Left lung (tissue), 10 donors: Measurements from ENCODE around the gene CMIP. TPM values are rescaled to one million over a fixed set of nuclear protein-coding genes. Genes with fewer than 3 reads are reported as not detected.

ENCODE experiments used
- ATAC-seq: fragments of 200-7000 bp; cut with Tn5 transposase; one replicate; pipeline ENCODE4 v1.9.1; 2020; ENCODE audit warnings: moderate library complexity
- DNase-seq, 4 donors: peaks; one replicate each; pipeline ENCODE4 v3.0.0-alpha.2; 2013 to 2020
- H3K27ac ChIP-seq, 2 donors: fragments of 200-600 bp; sonication (generic) in 1 of 2; one replicate each; pipeline versions ENCODE4 v1.5.0 to v1.8.0; 2020 to 2021
- H3K27me3 ChIP-seq, 2 donors: fragments of 200-600 bp; sonication (generic) in 1 of 2; one replicate each; pipeline versions ENCODE4 v1.5.0 to v1.8.0; 2020 to 2021
- H3K36me3 ChIP-seq, 2 donors: fragments of 200-600 bp; sonication (generic) in 1 of 2; one replicate each; pipeline versions ENCODE4 v1.5.0 to v1.8.0; 2020 to 2021
- H3K4me1 ChIP-seq, 2 donors: fragments of 200-600 bp; one replicate each; pipeline ENCODE4 v1.8.0; 2021
- H3K4me3 ChIP-seq, 2 donors: fragments of 200-600 bp; sonication (generic) in 1 of 2; one replicate each; pipeline versions ENCODE4 v1.5.0 to v1.8.0; 2020 to 2021; ENCODE audit warnings: mild to moderate bottlenecking in 1 of 2
- H3K9me3 ChIP-seq, 2 donors: fragments of 200-600 bp; sonication (generic) in 1 of 2; one replicate each; pipeline versions ENCODE4 v1.5.0 to v1.8.0; 2020 to 2021
- intact Hi-C, 2 donors: fragments of 100-400 bp; cut with DNase I; formaldehyde crosslinking; loops; one replicate each; pipeline versions ENCODE4 v1.11.2 to v1.14.2; 2022
- polyA plus RNA-seq, 6 donors: library from polyadenylated mRNA; unstranded; fragments of 120-200 nt; gene quantifications; one replicate each; pipeline ENCODE4 v1.2.1, GENCODE V29; 2013; ENCODE audit not compliant: insufficient read length in 6 of 6
- total RNA-seq, 2 donors: library from RNA; stranded (reverse); fragmentation: NEBNext Ultra II Directional; extraction: Animal tissue kit (Norgen Biotek cat#: 25700); gene quantifications; one replicate each; pipeline ENCODE4 v1.2.1, GENCODE V29; 2021
- TF ChIP-seq, protein P1 (sequence below), 2 donors: fragments of 200-600 bp; sonication (generic) in 1 of 2; IDR thresholded peaks; one replicate each; pipeline versions ENCODE4 v1.5.0 to v1.8.0; 2021; ENCODE audit warnings: antibody characterized with exemption in 2 of 2
- donor health status: DM: no; HTN: yes; CAD: no.
- donor health status: DM: no; HTN: no; CAD: no.

Gene CMIP
- total and polyA plus RNA-seq, 8 donors, result 35.3 to 55.8 (median 40.4) TPM

GRCh38 chr16:81661082-81661481 lies 216.5 kb downstream of the CMIP start:
- no peaks in the 10 kb centered on the region for H3K27me3 ChIP-seq
- DNase-seq (no peak), ATAC-seq (no peak)
- H3K36me3 ChIP-seq, result peaks cover 0 to 97% of the 10 kb centered on the region in 2 donors
- no peak overlapping the region for H3K4me3 ChIP-seq
- no peaks in the 10 kb centered on the region for H3K9me3 ChIP-seq
- TF ChIP-seq, protein P1, sequence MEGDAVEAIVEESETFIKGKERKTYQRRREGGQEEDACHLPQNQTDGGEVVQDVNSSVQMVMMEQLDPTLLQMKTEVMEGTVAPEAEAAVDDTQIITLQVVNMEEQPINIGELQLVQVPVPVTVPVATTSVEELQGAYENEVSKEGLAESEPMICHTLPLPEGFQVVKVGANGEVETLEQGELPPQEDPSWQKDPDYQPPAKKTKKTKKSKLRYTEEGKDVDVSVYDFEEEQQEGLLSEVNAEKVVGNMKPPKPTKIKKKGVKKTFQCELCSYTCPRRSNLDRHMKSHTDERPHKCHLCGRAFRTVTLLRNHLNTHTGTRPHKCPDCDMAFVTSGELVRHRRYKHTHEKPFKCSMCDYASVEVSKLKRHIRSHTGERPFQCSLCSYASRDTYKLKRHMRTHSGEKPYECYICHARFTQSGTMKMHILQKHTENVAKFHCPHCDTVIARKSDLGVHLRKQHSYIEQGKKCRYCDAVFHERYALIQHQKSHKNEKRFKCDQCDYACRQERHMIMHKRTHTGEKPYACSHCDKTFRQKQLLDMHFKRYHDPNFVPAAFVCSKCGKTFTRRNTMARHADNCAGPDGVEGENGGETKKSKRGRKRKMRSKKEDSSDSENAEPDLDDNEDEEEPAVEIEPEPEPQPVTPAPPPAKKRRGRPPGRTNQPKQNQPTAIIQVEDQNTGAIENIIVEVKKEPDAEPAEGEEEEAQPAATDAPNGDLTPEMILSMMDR (IDR thresholded peaks at IDR 0.05), result no peak
- no peak overlapping the region for H3K27ac ChIP-seq
- H3K4me1 ChIP-seq, result no peaks in the 10 kb centered on the region
- intact Hi-C loops, result no loop called here

DNA sequence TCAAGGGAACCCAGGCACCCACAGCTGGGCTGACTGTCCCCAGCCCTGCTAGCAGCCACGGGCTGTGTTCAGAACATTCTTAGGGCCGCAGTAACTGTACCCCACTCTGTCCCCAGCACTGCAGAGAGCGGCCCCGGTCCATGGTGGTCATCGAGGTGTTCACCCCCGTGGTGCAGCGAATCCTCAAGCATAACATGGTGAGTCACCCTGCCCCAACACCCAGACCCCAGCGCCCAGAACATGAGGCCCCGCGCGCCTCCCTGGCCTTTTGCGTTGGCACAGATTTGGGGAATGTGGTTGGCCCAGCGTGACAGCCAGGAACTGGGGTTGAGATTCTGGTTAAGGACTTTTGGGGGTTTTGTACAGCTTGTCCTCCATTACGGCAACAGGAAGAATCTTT lies 219.5 kb downstream of the CMIP start:
- intact Hi-C loops, result no loop called here
- no peaks in the 10 kb centered on the region for H3K27me3 ChIP-seq
- TF ChIP-seq, protein P1 (IDR thresholded peaks at IDR 0.05), result no peak
- ATAC-seq, result no peak
- H3K36me3 ChIP-seq, result peaks cover 0 to 85% of the 10 kb centered on the region in 2 donors
- no peak overlapping the region for H3K27ac ChIP-seq
- no peak overlapping the region for H3K4me3 ChIP-seq
- H3K9me3 ChIP-seq, result no peaks in the 10 kb centered on the region
- H3K4me1 ChIP-seq, result no peaks in the 10 kb centered on the region
- DNase-seq, result no peak

GRCh38 chr16:81665588-81665987 lies 221.0 kb downstream of the CMIP start:
- Histone ChIP-seq H3K4me3 (no peak overlapping the region), H3K36me3 (peaks cover 0 to 81% of the 10 kb centered on the region in 2 donors), H3K4me1 (no peaks in the 10 kb centered on the region), H3K9me3 (no peaks in the 10 kb centered on the region), H3K27me3 (no peaks in the 10 kb centered on the region), H3K27ac (no peak overlapping the region)
- intact Hi-C loops, result no loop called here
- ATAC-seq (no peak), DNase-seq (no peak)
- TF ChIP-seq, protein P1 (IDR thresholded peaks at IDR 0.05), result no peak

GRCh38 chr16:81666113-81666512 lies 221.5 kb downstream of the CMIP start:
- H3K4me3 ChIP-seq, result no peak overlapping the region
- no peaks in the 10 kb centered on the region for H3K4me1 ChIP-seq
- H3K27ac ChIP-seq, result no peak overlapping the region
- TF ChIP-seq, protein P1 (IDR thresholded peaks at IDR 0.05), result no peak
- no peaks in the 10 kb centered on the region for H3K9me3 ChIP-seq
- intact Hi-C loops, result no loop called here
- H3K27me3 ChIP-seq, result no peaks in the 10 kb centered on the region
- DNase-seq (no peak), ATAC-seq (peak; percentile 67)
- H3K36me3 ChIP-seq, result peaks cover 2 to 81% of the 10 kb centered on the region in 2 donors

DNA sequence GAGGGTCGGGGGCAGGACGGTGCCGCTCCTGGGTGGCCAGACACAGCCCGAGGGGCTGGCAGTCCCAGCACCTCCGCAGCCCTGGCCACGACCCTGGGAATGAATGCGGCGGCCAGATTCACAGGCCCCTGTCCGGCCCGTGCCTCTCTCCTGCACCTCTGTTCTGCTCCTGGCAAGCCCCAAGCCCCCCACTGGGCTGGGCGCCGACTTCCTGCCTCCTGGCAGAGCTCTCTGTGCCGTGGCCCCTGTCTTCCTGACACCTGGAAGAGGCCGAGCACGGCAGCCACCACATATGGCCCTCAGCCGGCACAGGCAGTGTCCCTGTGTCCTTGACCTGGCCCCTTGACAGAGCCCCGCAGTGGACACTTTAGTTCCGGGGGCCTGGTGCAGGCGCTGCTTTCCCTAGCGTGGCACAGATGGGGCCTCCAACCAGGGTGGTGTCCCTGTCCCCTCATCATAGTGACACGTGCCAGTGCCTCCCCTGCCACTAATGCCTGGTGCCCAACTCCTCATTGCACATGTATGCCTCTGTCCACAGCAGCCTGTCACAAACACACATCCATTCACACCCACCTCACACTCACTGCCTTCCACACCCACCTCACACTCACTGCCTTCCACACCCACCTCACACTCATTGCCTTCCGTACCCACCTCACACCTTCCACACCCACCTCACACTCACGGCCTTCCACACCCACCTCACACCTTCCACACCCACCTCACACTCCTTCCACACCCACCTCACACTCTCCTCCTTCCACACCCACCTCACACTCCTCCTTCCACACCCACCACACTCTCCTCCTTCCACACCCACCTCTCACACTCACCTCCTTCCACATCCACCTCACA lies 223.9 kb downstream of the CMIP start:
- ATAC-seq, result no peak
- H3K4me3 ChIP-seq, result no peak overlapping the region
- H3K27me3 ChIP-seq, result no peaks in the 10 kb centered on the region
- H3K27ac ChIP-seq, result no peak overlapping the region
- peaks cover 3 to 81% of the 10 kb centered on the region in 2 donors for H3K36me3 ChIP-seq
- no peak for DNase-seq
- no peaks in the 10 kb centered on the region for H3K9me3 ChIP-seq
- no peaks in the 10 kb centered on the region for H3K4me1 ChIP-seq
- TF ChIP-seq, protein P1 (IDR thresholded peaks at IDR 0.05), result no peak
- intact Hi-C loops, result no loop called here
